ENCODE measurements around the gene L3MBTL4.
A peak's percentile ranks its signal among the peaks of the same experiment; 100 is the strongest.
"Not testable (repeated sequence)": the region's sequence is repeated elsewhere in the genome, so short reads cannot be mapped to it uniquely, and the experiment has no call there.

The L3MBTL4 gene

GRCh38 chr18:6389005-6389404 is 25.7 kb downstream of the L3MBTL4 start:
- H3K27me3 ChIP-seq (ENCODE audit: control insufficient read depth in 1 of 2, insufficient read depth in 1 of 2, low read length in 2 of 2) = no peaks in the 10 kb centered on the region
- 70% methylated on average over 1 of the region's 2 CpGs for WGBS
- H3K18ac ChIP-seq (ENCODE audit: low read depth in 1 of 2, low read length in 2 of 2) = no peak overlapping the region
- no peaks in the 10 kb centered on the region for H3K79me1 ChIP-seq (replicated peaks; ENCODE audit: low read length, poor library complexity, severe bottlenecking)
- no peak overlapping the region for H2BK12ac ChIP-seq (ENCODE audit: low read length in 2 of 2)
- H3K27ac ChIP-seq (ENCODE audit: low read length, poor library complexity, severe bottlenecking) = no peak overlapping the region
- H3K9me3 ChIP-seq (ENCODE audit: control insufficient read depth, low read length) = peaks cover 14% of the 10 kb centered on the region
- no peak overlapping the region for H3K4me3 ChIP-seq (ENCODE audit: insufficient read depth in 1 of 2, low read depth in 1 of 2, low read length in 2 of 2)
- no peak overlapping the region for H3K23ac ChIP-seq (ENCODE audit: low read length in 2 of 2)
- peak overlapping the region; percentile 44 for H2BK5ac ChIP-seq (ENCODE audit: low read depth, low read length, poor library complexity, severe bottlenecking)
- no peak overlapping the region for H3K14ac ChIP-seq (ENCODE audit: low read length in 2 of 2)
- no peak overlapping the region for H2AFZ ChIP-seq (ENCODE audit: low read depth, low read length)
- H4K91ac ChIP-seq (ENCODE audit: low read length) = no peak overlapping the region
- H2BK120ac ChIP-seq (ENCODE audit: low read depth, low read length) = no peak overlapping the region
- no peak overlapping the region for H4K8ac ChIP-seq (ENCODE audit: low read length)
- no peak overlapping the region for H2BK15ac ChIP-seq (ENCODE audit: low read depth, poor library complexity, severe bottlenecking)
- no peak overlapping the region for H3K4me2 ChIP-seq (ENCODE audit: low read length, poor library complexity, severe bottlenecking)
- no peak overlapping the region for H3K9ac ChIP-seq (ENCODE audit: low read length)
- no peaks in the 10 kb centered on the region for H3K36me3 ChIP-seq (ENCODE audit: control insufficient read depth in 1 of 2, insufficient read depth in 2 of 2, low read depth in 1 of 2, low read length in 2 of 2)
- DNase-seq = no peak
- no peak overlapping the region for H2AK5ac ChIP-seq (ENCODE audit: low read length, severe bottlenecking)
- H3K4me1 ChIP-seq (ENCODE audit: control insufficient read depth, insufficient read depth, low read depth, low read length) = no peaks in the 10 kb centered on the region
- H3K4ac ChIP-seq (ENCODE audit: low read depth in 1 of 2, low read length in 2 of 2) = no peak overlapping the region

DNA sequence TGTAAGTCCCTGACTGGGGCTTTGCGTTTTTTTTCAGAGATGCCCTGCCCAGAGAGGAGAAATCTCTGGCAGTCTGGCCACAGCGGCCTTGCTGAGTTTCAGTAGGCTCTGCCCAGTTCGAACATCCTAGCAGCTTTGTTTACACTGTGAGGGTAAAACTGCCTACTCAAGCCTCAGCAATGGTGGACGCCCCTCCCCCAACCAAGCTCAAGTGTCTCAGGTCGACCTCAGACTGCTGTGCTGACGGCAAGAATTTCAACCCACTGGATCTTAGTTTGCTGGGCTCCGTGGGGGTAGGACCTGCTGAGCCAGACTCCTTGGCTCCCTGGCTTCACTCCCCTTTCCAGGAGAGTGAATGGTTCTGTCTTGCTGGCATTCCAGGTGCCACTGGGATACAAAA is 31.7 kb downstream of the L3MBTL4 start:
- Histone ChIP-seq H4K8ac (ENCODE audit: low read length) (no peak overlapping the region), H3K14ac (ENCODE audit: low read length in 2 of 2) (no peak overlapping the region), H3K18ac (ENCODE audit: low read depth in 1 of 2, low read length in 2 of 2) (no peak overlapping the region), H3K79me1 (replicated peaks; ENCODE audit: low read length, poor library complexity, severe bottlenecking) (no peaks in the 10 kb centered on the region), H3K4me1 (ENCODE audit: control insufficient read depth, insufficient read depth, low read depth, low read length) (no peaks in the 10 kb centered on the region), H3K4me2 (ENCODE audit: low read length, poor library complexity, severe bottlenecking) (no peak overlapping the region), H3K27ac (ENCODE audit: low read length, poor library complexity, severe bottlenecking) (no peak overlapping the region), H4K91ac (ENCODE audit: low read length) (no peak overlapping the region), H2BK120ac (ENCODE audit: low read depth, low read length) (no peak overlapping the region), H3K36me3 (ENCODE audit: control insufficient read depth in 1 of 2, insufficient read depth in 2 of 2, low read depth in 1 of 2, low read length in 2 of 2) (no peaks in the 10 kb centered on the region), H3K23ac (ENCODE audit: low read length in 2 of 2) (no peak overlapping the region), H3K27me3 (ENCODE audit: control insufficient read depth in 1 of 2, insufficient read depth in 1 of 2, low read length in 2 of 2) (no peaks in the 10 kb centered on the region), H2AFZ (ENCODE audit: low read depth, low read length) (no peak overlapping the region), H3K4me3 (ENCODE audit: insufficient read depth in 1 of 2, low read depth in 1 of 2, low read length in 2 of 2) (no peak overlapping the region), H2BK12ac (ENCODE audit: low read length in 2 of 2) (no peak overlapping the region), H3K9me3 (ENCODE audit: control insufficient read depth, low read length) (no peaks in the 10 kb centered on the region), H2BK15ac (ENCODE audit: low read depth, poor library complexity, severe bottlenecking) (no peak overlapping the region), H2BK5ac (ENCODE audit: low read depth, low read length, poor library complexity, severe bottlenecking) (no peak overlapping the region), H2AK5ac (ENCODE audit: low read length, severe bottlenecking) (no peak overlapping the region), H3K9ac (ENCODE audit: low read length) (no peak overlapping the region), H3K4ac (ENCODE audit: low read depth in 1 of 2, low read length in 2 of 2) (no peak overlapping the region)
- WGBS = 15% methylated on average over 7 of the region's 7 CpGs
- no peak for DNase-seq

- not testable (repeated sequence) for H2BK15ac ChIP-seq (ENCODE audit: low read depth, poor library complexity, severe bottlenecking); H2BK120ac ChIP-seq (ENCODE audit: low read depth, low read length); H2AK5ac ChIP-seq (ENCODE audit: low read length, severe bottlenecking); H3K9me3 ChIP-seq (ENCODE audit: control insufficient read depth, low read length); H2BK12ac ChIP-seq (ENCODE audit: low read length in 2 of 2); H3K18ac ChIP-seq (ENCODE audit: low read depth in 1 of 2, low read length in 2 of 2); H2BK5ac ChIP-seq (ENCODE audit: low read depth, low read length, poor library complexity, severe bottlenecking); H3K23ac ChIP-seq (ENCODE audit: low read length in 2 of 2); H3K4ac ChIP-seq (ENCODE audit: low read depth in 1 of 2, low read length in 2 of 2); H3K4me1 ChIP-seq (ENCODE audit: control insufficient read depth, insufficient read depth, low read depth, low read length); H3K27me3 ChIP-seq (ENCODE audit: control insufficient read depth in 1 of 2, insufficient read depth in 1 of 2, low read length in 2 of 2); H3K4me2 ChIP-seq (ENCODE audit: low read length, poor library complexity, severe bottlenecking); H3K79me1 ChIP-seq (replicated peaks; ENCODE audit: low read length, poor library complexity, severe bottlenecking); H2AFZ ChIP-seq (ENCODE audit: low read depth, low read length); H3K14ac ChIP-seq (ENCODE audit: low read length in 2 of 2); H3K27ac ChIP-seq (ENCODE audit: low read length, poor library complexity, severe bottlenecking); DNase-seq; H3K4me3 ChIP-seq (ENCODE audit: insufficient read depth in 1 of 2, low read depth in 1 of 2, low read length in 2 of 2); H4K91ac ChIP-seq (ENCODE audit: low read length); H3K36me3 ChIP-seq (ENCODE audit: control insufficient read depth in 1 of 2, insufficient read depth in 2 of 2, low read depth in 1 of 2, low read length in 2 of 2); H4K8ac ChIP-seq (ENCODE audit: low read length); H3K9ac ChIP-seq (ENCODE audit: low read length)
- WGBS = 71% methylated on average over 2 of the region's 2 CpGs
These were observed 37.2 kb downstream of the L3MBTL4 start for GRCh38 chr18:6377473-6377872.

DNA sequence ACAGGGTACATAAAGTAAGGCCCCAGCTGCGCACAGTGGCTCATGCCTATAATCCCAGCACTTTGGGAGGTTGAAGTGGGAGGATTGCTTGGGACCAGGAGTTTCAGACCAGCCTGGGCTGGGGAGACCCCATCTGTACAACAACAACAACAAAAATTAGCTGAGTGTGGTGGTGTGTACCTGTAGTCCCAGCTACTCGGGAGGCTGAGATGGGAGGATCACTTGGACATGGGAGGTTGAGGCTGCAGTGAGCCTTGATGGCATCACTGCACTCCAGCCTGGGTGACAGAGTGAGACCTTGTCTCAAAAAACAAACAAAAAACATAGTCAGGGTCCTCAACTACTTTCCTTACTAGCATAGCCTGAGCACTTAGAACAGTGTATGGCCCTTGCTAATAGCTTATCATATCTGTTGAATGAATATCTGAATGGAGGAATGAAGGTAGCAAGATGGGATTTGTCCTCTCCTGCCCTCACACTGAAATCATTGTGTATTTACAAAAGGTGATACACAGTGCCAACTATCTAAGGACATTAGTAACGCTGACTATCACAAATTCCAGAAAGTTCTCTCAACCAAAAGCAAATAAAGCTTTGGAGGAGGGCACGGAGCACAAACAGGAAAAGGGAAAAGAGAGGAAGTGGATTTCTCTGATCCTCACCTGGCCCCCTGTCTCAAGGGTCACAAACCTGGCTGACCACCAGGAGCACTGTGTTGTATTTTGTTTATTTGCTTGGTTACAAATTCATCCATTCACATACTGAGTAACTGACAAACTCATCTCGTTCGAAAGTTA is 38.1 kb downstream of the L3MBTL4 start:
- no peak overlapping the region for H3K23ac ChIP-seq (ENCODE audit: low read length in 2 of 2)
- no peak overlapping the region for H3K4me2 ChIP-seq (ENCODE audit: low read length, poor library complexity, severe bottlenecking)
- H3K79me1 ChIP-seq (replicated peaks; ENCODE audit: low read length, poor library complexity, severe bottlenecking) = no peaks in the 10 kb centered on the region
- H3K27me3 ChIP-seq (ENCODE audit: control insufficient read depth in 1 of 2, insufficient read depth in 1 of 2, low read length in 2 of 2) = no peaks in the 10 kb centered on the region
- H3K4me1 ChIP-seq (ENCODE audit: control insufficient read depth, insufficient read depth, low read depth, low read length) = no peaks in the 10 kb centered on the region
- no peak overlapping the region for H2BK12ac ChIP-seq (ENCODE audit: low read length in 2 of 2)
- H3K9me3 ChIP-seq (ENCODE audit: control insufficient read depth, low read length) = no peaks in the 10 kb centered on the region
- H2BK120ac ChIP-seq (ENCODE audit: low read depth, low read length) = no peak overlapping the region
- no peak overlapping the region for H2BK5ac ChIP-seq (ENCODE audit: low read depth, low read length, poor library complexity, severe bottlenecking)
- H3K9ac ChIP-seq (ENCODE audit: low read length) = no peak overlapping the region
- no peak overlapping the region for H3K4me3 ChIP-seq (ENCODE audit: insufficient read depth in 1 of 2, low read depth in 1 of 2, low read length in 2 of 2)
- H3K36me3 ChIP-seq (ENCODE audit: control insufficient read depth in 1 of 2, insufficient read depth in 2 of 2, low read depth in 1 of 2, low read length in 2 of 2) = no peaks in the 10 kb centered on the region
- H3K14ac ChIP-seq (ENCODE audit: low read length in 2 of 2) = no peak overlapping the region
- H2AFZ ChIP-seq (ENCODE audit: low read depth, low read length) = no peak overlapping the region
- H3K4ac ChIP-seq (ENCODE audit: low read depth in 1 of 2, low read length in 2 of 2) = no peak overlapping the region
- no CpG with 5 or more reads among the region's 6 CpGs for WGBS
- H3K27ac ChIP-seq (ENCODE audit: low read length, poor library complexity, severe bottlenecking) = no peak overlapping the region
- H2AK5ac ChIP-seq (ENCODE audit: low read length, severe bottlenecking) = no peak overlapping the region
- H4K8ac ChIP-seq (ENCODE audit: low read length) = no peak overlapping the region
- no peak overlapping the region for H2BK15ac ChIP-seq (ENCODE audit: low read depth, poor library complexity, severe bottlenecking)
- no peak overlapping the region for H4K91ac ChIP-seq (ENCODE audit: low read length)
- no peak overlapping the region for H3K18ac ChIP-seq (ENCODE audit: low read depth in 1 of 2, low read length in 2 of 2)
- DNase-seq = no peak
